ENCODE results near the gene SLC9A7.
A peak's percentile ranks its signal among the peaks of the same experiment; 100 is the strongest.

SLC9A7 gene

DNA sequence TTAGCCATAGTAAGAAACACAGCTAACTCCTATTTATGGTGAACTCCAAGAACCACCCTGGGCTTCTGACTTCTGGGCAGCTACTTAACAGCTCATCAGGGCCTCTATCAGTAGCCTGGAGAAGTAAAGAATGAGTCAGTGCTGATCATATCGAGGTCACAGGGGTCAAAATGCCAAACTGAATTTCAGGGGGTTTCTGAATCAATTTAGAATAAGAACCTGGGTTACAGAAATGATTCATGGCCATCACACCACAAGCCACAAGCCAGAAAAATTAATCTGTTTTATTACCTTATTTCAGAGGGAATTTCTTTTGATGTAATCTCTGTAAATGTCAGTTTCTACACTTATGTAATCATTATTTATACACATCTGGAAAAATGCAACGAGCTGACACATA, 121.0 kb downstream of the SLC9A7 start:
- DNase-seq (ENCODE audit: low read depth): no peak
- H3K4me3 ChIP-seq (ENCODE audit: low read length): no peak overlapping the region
- no peak for TF ChIP-seq CTCF (conservative IDR thresholded peaks at IDR 0.05; ENCODE audit: low read depth, low read length)

GRCh38 chrX:46636223-46636622, 122.7 kb downstream of the SLC9A7 start:
- no peak overlapping the region for H3K4me3 ChIP-seq (ENCODE audit: low read length)
- no peak for DNase-seq (ENCODE audit: low read depth)
- TF ChIP-seq CTCF (conservative IDR thresholded peaks at IDR 0.05; ENCODE audit: low read depth, low read length): no peak

DNA sequence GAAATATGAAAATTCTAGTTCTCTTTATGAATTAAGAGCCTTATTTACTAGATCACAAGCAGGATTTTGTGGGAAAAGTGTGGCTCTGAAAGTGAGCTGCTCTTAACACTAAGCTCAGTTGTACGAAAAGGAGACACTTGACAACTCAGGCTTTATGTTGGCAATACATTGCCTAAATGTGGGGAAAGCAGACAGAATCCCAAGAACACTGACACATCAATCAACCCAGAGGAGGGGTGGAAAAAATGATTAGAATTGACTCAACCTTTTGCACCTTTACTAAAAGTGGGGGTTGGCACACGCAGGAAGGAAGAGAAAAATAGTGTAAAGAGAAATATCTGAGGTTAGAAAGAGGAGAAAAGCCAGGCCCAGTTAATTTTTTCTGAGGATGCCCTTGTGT, 123.7 kb downstream of the SLC9A7 start:
- TF ChIP-seq CTCF (conservative IDR thresholded peaks at IDR 0.05; ENCODE audit: low read depth, low read length): no peak
- H3K4me3 ChIP-seq (ENCODE audit: low read length): no peak overlapping the region
- DNase-seq (ENCODE audit: low read depth): no peak

- H3K4me3 ChIP-seq (ENCODE audit: low read length): no peak overlapping the region
- TF ChIP-seq CTCF (conservative IDR thresholded peaks at IDR 0.05; ENCODE audit: low read depth, low read length): no peak
- DNase-seq (ENCODE audit: low read depth): no peak
Observed at GRCh38 chrX:46634577-46634976, 124.3 kb downstream of the SLC9A7 start.

DNA sequence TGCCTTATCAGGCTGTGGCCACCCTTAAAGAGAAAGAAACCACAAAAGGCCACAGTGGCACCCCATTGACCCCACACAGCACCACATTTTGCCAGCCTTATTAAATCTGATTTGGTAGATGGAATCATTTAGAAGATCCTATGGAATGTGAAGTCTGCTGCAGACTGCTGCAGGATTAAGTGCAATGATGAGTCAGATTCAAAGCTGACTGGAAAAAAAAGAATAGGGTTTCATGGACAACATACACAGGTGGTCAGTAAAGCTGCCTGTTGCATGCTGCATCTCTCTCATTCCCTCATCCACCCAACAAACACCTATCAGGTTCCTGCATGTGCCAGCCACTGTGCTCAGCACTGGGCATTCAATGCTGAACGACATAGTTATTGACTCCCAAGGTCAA, 128.8 kb downstream of the SLC9A7 start:
- no peak for TF ChIP-seq CTCF (conservative IDR thresholded peaks at IDR 0.05; ENCODE audit: low read depth, low read length)
- no peak overlapping the region for H3K4me3 ChIP-seq (ENCODE audit: low read length)
- peak; percentile 29 for DNase-seq (ENCODE audit: low read depth)

GRCh38 chrX:46628460-46629371, 130.2 kb downstream of the SLC9A7 start:
- no peak overlapping the region for H3K4me3 ChIP-seq (ENCODE audit: low read length)
- DNase-seq (ENCODE audit: low read depth): no peak
- no peak for TF ChIP-seq CTCF (conservative IDR thresholded peaks at IDR 0.05; ENCODE audit: low read depth, low read length)
